ENCODE measurements around the gene ANKH.

DNA sequence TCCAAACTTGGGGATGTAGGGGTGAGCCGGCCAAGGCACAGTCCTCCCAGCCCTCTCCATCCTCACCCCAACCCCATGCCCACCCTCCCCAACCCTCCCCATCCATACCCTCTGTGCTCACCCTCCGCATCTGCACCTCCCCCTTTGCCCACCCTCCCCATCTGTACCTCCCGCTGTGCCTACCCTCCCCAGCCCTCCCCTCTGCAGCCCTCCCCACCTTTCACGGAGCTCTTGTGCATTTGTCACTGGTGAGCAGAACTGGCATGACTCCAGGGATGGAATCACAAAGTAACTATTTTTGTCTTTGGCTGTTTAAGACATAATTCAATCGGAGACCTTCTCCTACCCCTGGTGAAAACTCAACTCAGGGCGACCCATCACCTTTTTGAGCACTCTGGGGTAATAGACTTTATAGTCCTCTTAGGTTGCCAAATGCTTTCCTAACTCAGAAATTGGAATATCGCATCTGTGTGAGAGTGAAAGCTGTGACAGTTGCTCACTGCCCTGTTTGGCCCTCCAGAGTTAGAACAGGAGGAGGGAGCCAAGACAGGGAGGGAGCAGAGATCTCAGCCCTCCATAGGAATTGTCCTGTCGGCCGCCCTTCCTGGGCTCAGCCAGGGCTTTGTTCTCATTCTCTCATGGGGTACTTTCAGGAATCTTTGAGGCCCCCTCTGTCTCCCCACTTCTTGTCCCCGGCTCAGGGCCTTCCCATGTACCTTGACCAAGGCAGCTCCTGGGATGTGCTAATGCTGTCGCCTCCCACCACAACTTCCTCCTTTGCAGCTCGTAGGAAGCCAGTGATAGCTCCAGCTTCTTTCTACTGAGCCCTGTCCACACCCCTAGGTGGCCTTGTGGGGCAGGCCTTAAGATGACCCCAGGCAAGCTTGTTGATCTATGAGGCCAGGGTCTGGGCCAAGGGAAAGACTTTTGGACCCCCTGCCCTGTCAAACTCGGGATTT, 170.8 kb downstream of the ANKH start:
- no peak for TF ChIP-seq YY1 (IDR thresholded peaks at IDR 0.05)
- no peak for TF ChIP-seq NR2F2 (IDR thresholded peaks at IDR 0.05)
- no peak for TF ChIP-seq FOXA1 (IDR thresholded peaks at IDR 0.05)
- TF ChIP-seq, protein P1, sequence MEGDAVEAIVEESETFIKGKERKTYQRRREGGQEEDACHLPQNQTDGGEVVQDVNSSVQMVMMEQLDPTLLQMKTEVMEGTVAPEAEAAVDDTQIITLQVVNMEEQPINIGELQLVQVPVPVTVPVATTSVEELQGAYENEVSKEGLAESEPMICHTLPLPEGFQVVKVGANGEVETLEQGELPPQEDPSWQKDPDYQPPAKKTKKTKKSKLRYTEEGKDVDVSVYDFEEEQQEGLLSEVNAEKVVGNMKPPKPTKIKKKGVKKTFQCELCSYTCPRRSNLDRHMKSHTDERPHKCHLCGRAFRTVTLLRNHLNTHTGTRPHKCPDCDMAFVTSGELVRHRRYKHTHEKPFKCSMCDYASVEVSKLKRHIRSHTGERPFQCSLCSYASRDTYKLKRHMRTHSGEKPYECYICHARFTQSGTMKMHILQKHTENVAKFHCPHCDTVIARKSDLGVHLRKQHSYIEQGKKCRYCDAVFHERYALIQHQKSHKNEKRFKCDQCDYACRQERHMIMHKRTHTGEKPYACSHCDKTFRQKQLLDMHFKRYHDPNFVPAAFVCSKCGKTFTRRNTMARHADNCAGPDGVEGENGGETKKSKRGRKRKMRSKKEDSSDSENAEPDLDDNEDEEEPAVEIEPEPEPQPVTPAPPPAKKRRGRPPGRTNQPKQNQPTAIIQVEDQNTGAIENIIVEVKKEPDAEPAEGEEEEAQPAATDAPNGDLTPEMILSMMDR (IDR thresholded peaks at IDR 0.05; ENCODE audit: low read depth, low read length, missing input control): no peak
- TF ChIP-seq SP1 (IDR thresholded peaks at IDR 0.05): no peak
- TF ChIP-seq, protein P2, sequence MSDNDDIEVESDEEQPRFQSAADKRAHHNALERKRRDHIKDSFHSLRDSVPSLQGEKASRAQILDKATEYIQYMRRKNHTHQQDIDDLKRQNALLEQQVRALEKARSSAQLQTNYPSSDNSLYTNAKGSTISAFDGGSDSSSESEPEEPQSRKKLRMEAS (IDR thresholded peaks at IDR 0.05): no peak
- no peak for TF ChIP-seq GABPA (IDR thresholded peaks at IDR 0.05 in 1 of 2, conservative IDR thresholded peaks at IDR 0.05 in 1 of 2)
- TF ChIP-seq TAF1 (conservative IDR thresholded peaks at IDR 0.05): no peak
- TF ChIP-seq RAD21 (IDR thresholded peaks at IDR 0.05): no peak
- TF ChIP-seq, protein P3, sequence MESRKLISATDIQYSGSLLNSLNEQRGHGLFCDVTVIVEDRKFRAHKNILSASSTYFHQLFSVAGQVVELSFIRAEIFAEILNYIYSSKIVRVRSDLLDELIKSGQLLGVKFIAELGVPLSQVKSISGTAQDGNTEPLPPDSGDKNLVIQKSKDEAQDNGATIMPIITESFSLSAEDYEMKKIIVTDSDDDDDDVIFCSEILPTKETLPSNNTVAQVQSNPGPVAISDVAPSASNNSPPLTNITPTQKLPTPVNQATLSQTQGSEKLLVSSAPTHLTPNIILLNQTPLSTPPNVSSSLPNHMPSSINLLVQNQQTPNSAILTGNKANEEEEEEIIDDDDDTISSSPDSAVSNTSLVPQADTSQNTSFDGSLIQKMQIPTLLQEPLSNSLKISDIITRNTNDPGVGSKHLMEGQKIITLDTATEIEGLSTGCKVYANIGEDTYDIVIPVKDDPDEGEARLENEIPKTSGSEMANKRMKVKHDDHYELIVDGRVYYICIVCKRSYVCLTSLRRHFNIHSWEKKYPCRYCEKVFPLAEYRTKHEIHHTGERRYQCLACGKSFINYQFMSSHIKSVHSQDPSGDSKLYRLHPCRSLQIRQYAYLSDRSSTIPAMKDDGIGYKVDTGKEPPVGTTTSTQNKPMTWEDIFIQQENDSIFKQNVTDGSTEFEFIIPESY (IDR thresholded peaks at IDR 0.05): no peak
